Smooth muscle cell (in vitro differentiated cells): ENCODE data around the gene ATXN3. TPM values are rescaled to one million over a fixed set of nuclear protein-coding genes. Genes with fewer than 3 reads are reported as not detected.

Experiments
- DNase-seq: peaks from one replicate; lab custom pipeline; 2025; ENCODE audit not compliant: unreplicated experiment; lab: John Stamatoyannopoulos, UW
- H2AFZ ChIP-seq: fragments of 200-600 bp; sonication (generic); 2 replicates; pipeline ENCODE4 v1.6.0; 2016; ENCODE audit warnings: antibody characterized with exemption, low read depth, mild to moderate bottlenecking
- H3F3A ChIP-seq: fragments of 200-600 bp; sonication (generic); 2 replicates; pipeline ENCODE4 v1.6.0; 2017; ENCODE audit warnings: antibody characterized with exemption, low read depth
- H3K27ac ChIP-seq: fragments of 200-600 bp; sonication (generic); 2 replicates; pipeline ENCODE4 v1.5.1; 2016; ENCODE audit warnings: low read depth, mild to moderate bottlenecking
- H3K27me3 ChIP-seq: fragments of 200-600 bp; sonication (generic); 2 replicates; pipeline ENCODE4 v1.6.1; 2016; ENCODE audit warnings: low read depth, mild to moderate bottlenecking
- H3K36me3 ChIP-seq: fragments of 200-600 bp; sonication (generic); 2 replicates; pipeline ENCODE4 v1.5.1; 2016; ENCODE audit warnings: low read depth
- H3K4me1 ChIP-seq: fragments of 200-600 bp; sonication (generic); 2 replicates; pipeline ENCODE4 v1.5.1; 2016; ENCODE audit warnings: low read depth
- H3K4me2 ChIP-seq: fragments of 200-600 bp; sonication (generic); 2 replicates; pipeline ENCODE4 v1.6.0; 2016; ENCODE audit warnings: mild to moderate bottlenecking
- H3K4me3 ChIP-seq: fragments of 200-600 bp; sonication (generic); 2 replicates; pipeline ENCODE4 v1.5.1; 2016; ENCODE audit warnings: mild to moderate bottlenecking
- H3K79me2 ChIP-seq: fragments of 200-600 bp; sonication (generic); 2 replicates; pipeline ENCODE4 v1.6.0; 2016; ENCODE audit warnings: low read depth, mild to moderate bottlenecking
- H3K9ac ChIP-seq: fragments of 200-600 bp; sonication (generic); 2 replicates; pipeline ENCODE4 v1.6.0; 2016; ENCODE audit warnings: low read depth
- H3K9me3 ChIP-seq: fragments of 200-600 bp; sonication (generic); replicated peaks from 2 replicates; pipeline ENCODE4 v1.5.1; 2016; ENCODE audit warnings: low read depth
- H4K20me1 ChIP-seq: fragments of 200-600 bp; sonication (generic); 2 replicates; pipeline ENCODE4 v1.6.0; 2016; ENCODE audit warnings: low read depth
- WGBS: methylation state at CpG from one replicate; pipeline ENCODE4 v1.1.7; 2016; ENCODE audit warnings: low lambda C conversion rate; 5-methylcytosine and 5-hydroxymethylcytosine counted together
- polyA plus RNA-seq: library from polyadenylated mRNA; unstranded; fragments of >200 nt; fragmentation: Nextera tagmentation; extraction: Ambion mirVana; gene quantifications from 2 replicates; pipeline ENCODE4 v1.2.1, GENCODE V29; 2016
- total RNA-seq: library from RNA; depleted of rRNA; stranded (reverse); fragments of >200 nt; gene quantifications from 2 replicates; pipeline ENCODE4 v1.2.3, GENCODE V29; 2014
- TF ChIP-seq, protein P1 (sequence below): fragments of 200-600 bp; sonication (generic); IDR thresholded peaks from 2 replicates; pipeline ENCODE4 v1.5.1; 2017; ENCODE audit warnings: borderline replicate concordance, mild to moderate bottlenecking, antibody characterized with exemption; ENCODE audit not compliant: insufficient read depth, poor library complexity, severe bottlenecking

The ATXN3 gene
- total and polyA plus RNA-seq, 2 experiments from 2014 or later = 10.0 to 21.7 TPM

DNA sequence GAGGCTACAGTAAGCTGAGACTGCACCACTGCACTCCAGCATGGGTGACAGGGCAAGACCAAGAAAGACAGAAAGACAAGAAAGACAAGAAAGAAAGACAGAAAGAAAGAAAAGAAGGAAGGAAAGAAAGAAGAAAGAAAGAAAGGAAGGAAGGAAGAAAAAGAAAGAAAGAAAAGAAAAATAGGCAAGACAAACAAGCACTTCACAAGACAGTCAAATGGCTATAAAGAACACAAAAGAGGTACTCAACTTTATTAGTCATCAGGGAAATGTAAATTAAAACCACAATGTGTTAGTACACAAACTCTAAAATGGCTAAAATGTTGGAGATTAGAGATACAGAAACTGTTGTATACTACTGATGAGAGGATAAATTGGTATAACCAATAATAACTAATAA, 6.6 kb downstream of the ATXN3 start:
- Histone ChIP-seq H3K4me1 (no peaks in the 10 kb centered on the region), H3K4me2 (no peak overlapping the region), H2AFZ (no peak overlapping the region), H3F3A (no peaks in the 10 kb centered on the region), H4K20me1 (peaks cover 66% of the 10 kb centered on the region), H3K79me2 (peaks cover 78% of the 10 kb centered on the region), H3K9ac (no peak overlapping the region), H3K36me3 (no peaks in the 10 kb centered on the region), H3K9me3 (no peaks in the 10 kb centered on the region), H3K4me3 (no peak overlapping the region), H3K27me3 (no peaks in the 10 kb centered on the region), H3K27ac (no peak overlapping the region)
- no peak for DNase-seq
- TF ChIP-seq, protein P1, sequence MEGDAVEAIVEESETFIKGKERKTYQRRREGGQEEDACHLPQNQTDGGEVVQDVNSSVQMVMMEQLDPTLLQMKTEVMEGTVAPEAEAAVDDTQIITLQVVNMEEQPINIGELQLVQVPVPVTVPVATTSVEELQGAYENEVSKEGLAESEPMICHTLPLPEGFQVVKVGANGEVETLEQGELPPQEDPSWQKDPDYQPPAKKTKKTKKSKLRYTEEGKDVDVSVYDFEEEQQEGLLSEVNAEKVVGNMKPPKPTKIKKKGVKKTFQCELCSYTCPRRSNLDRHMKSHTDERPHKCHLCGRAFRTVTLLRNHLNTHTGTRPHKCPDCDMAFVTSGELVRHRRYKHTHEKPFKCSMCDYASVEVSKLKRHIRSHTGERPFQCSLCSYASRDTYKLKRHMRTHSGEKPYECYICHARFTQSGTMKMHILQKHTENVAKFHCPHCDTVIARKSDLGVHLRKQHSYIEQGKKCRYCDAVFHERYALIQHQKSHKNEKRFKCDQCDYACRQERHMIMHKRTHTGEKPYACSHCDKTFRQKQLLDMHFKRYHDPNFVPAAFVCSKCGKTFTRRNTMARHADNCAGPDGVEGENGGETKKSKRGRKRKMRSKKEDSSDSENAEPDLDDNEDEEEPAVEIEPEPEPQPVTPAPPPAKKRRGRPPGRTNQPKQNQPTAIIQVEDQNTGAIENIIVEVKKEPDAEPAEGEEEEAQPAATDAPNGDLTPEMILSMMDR = no peak

DNA sequence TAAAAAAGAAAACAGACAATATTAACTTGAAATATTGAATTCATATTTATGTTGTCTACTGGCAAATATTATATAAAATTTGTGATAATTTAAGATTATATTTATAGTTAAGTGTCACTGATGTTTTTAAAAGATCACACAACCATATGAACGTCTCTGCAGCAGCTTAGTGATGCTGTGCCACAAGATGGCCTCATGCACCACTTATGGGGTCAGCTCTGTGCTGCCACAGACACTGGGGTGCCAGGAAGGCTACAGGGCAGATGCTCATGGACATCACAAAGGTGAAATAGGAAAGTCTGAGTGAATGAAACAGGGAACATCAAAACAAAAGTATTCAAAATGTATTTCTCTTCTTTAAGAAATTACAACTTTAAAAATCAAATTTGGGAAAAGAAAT, 13.1 kb downstream of the ATXN3 start:
- Histone ChIP-seq H3K9me3 (no peaks in the 10 kb centered on the region), H3K9ac (no peak overlapping the region), H3K79me2 (peaks cover 13% of the 10 kb centered on the region), H3K27me3 (no peaks in the 10 kb centered on the region), H3K4me3 (no peak overlapping the region), H3K4me2 (no peak overlapping the region), H2AFZ (no peak overlapping the region), H3K27ac (no peak overlapping the region), H3F3A (no peaks in the 10 kb centered on the region), H4K20me1 (peaks cover 12% of the 10 kb centered on the region), H3K4me1 (no peaks in the 10 kb centered on the region), H3K36me3 (no peaks in the 10 kb centered on the region)
- no peak for DNase-seq
- TF ChIP-seq, protein P1 = no peak
- 72% methylated on average over 1 of the region's 1 CpG for WGBS

DNA sequence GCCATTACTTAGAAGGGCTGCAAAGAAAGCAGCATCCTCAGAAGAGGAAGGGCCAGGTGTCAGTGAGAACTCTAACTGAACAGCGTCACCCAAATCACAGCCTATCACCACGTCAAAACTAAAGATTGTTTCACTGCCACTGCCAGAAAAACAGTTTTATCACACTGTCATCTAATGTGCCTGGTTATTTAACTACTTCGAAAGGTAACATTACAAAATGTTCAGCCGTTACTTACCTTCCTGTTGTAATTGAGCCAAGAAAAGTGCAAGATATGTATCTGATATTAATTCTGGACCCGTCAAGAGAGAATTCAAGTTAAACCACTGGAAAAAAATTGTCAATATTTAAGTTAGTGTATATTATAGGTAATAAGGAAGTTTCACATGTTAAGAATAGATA, 17.9 kb downstream of the ATXN3 start:
- H3K9ac ChIP-seq = no peak overlapping the region
- DNase-seq = no peak
- peaks cover 7% of the 10 kb centered on the region for H3K36me3 ChIP-seq
- H3F3A ChIP-seq = no peaks in the 10 kb centered on the region
- no peak overlapping the region for H3K4me3 ChIP-seq
- H3K27me3 ChIP-seq = no peaks in the 10 kb centered on the region
- H4K20me1 ChIP-seq = no peaks in the 10 kb centered on the region
- H3K9me3 ChIP-seq = no peaks in the 10 kb centered on the region
- H3K4me1 ChIP-seq = no peaks in the 10 kb centered on the region
- no peak overlapping the region for H3K4me2 ChIP-seq
- WGBS = 96% methylated on average over 5 of the region's 5 CpGs
- H2AFZ ChIP-seq = no peak overlapping the region
- H3K27ac ChIP-seq = no peak overlapping the region
- TF ChIP-seq, protein P1 = no peak
- no peaks in the 10 kb centered on the region for H3K79me2 ChIP-seq

DNA sequence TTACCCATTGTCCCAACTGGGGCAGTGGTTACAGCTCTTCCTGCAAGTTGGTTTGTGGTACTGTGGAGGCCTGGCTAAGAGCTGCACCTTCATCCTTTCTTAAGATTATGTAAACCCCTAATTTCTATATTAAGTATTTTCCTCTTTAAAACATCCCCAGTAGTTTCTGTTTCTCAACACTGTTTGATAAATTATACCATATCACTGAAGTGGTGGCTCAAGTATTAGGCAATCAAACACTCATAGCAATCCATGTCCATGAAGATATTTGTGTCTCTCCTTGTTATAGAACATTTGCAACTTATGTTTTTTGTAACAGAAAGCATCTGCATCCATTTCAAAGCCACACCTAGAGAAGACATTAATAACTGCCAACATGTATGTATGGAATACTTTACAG, 31.8 kb downstream of the ATXN3 start:
- Histone ChIP-seq H3F3A (no peaks in the 10 kb centered on the region), H3K27ac (no peak overlapping the region), H3K4me2 (no peak overlapping the region), H3K79me2 (no peaks in the 10 kb centered on the region), H3K9me3 (no peaks in the 10 kb centered on the region), H3K9ac (no peak overlapping the region), H3K27me3 (no peaks in the 10 kb centered on the region), H2AFZ (no peak overlapping the region), H4K20me1 (no peaks in the 10 kb centered on the region), H3K36me3 (peaks cover 11% of the 10 kb centered on the region), H3K4me1 (no peaks in the 10 kb centered on the region), H3K4me3 (no peak overlapping the region)
- TF ChIP-seq, protein P1 = no peak
- DNase-seq = no peak
